Mesenchymal stem cell (in vitro differentiated cells and primary cell): ENCODE data around the gene ASGR2.

ENCODE experiments used
- DNase-seq: peaks from one replicate; pipeline ENCODE4 v3.0.0-alpha.2; 2013
- H2AFZ ChIP-seq: one replicate; pipeline ENCODE4 v1.6.1; 2013; ENCODE audit warnings: low read depth, mild to moderate bottlenecking, control low read depth, inconsistent platforms, low read length, moderate library complexity
- H2AK5ac ChIP-seq: 2 replicates; pipeline ENCODE4 v1.6.1; 2013; ENCODE audit warnings: low read length, moderate library complexity, mild to moderate bottlenecking, inconsistent platforms; ENCODE audit not compliant: severe bottlenecking
- H2BK120ac ChIP-seq: one replicate; pipeline ENCODE4 v1.6.1; 2013; ENCODE audit warnings: low read depth, mild to moderate bottlenecking, inconsistent platforms, low read length, moderate library complexity
- H2BK12ac ChIP-seq, 2 experiments: one replicate each; pipeline ENCODE4 v1.6.1; 2013; ENCODE audit warnings: inconsistent platforms in 2 of 2, low read length in 2 of 2, mild to moderate bottlenecking in 2 of 2, moderate library complexity in 2 of 2, control low read depth in 1 of 2
- H2BK15ac ChIP-seq: one replicate; pipeline ENCODE4 v1.6.1; 2013; ENCODE audit warnings: mild to moderate bottlenecking, low read depth, inconsistent platforms; ENCODE audit not compliant: poor library complexity, severe bottlenecking
- H2BK5ac ChIP-seq: 2 replicates; pipeline ENCODE4 v1.6.1; 2013; ENCODE audit warnings: low read depth, mild to moderate bottlenecking, low read length, control low read depth, inconsistent platforms; ENCODE audit not compliant: poor library complexity, severe bottlenecking
- H3K14ac ChIP-seq, 2 experiments: one replicate each; pipeline ENCODE4 v1.6.1; 2013; ENCODE audit warnings: inconsistent platforms in 2 of 2, low read length in 2 of 2, control low read depth in 1 of 2, mild to moderate bottlenecking in 1 of 2, moderate library complexity in 1 of 2
- H3K18ac ChIP-seq, 2 experiments: one replicate each; pipeline ENCODE4 v1.6.1; 2013; ENCODE audit warnings: inconsistent platforms in 2 of 2, low read length in 2 of 2, control low read depth in 1 of 2, low read depth in 1 of 2, mild to moderate bottlenecking in 1 of 2
- H3K23ac ChIP-seq, 2 experiments: one replicate each; pipeline ENCODE4 v1.6.1; 2013; ENCODE audit warnings: inconsistent platforms in 2 of 2, low read length in 2 of 2, mild to moderate bottlenecking in 2 of 2, moderate library complexity in 2 of 2, control low read depth in 1 of 2
- H3K27ac ChIP-seq: 2 replicates; pipeline ENCODE4 v1.5.1; 2013; ENCODE audit warnings: mild to moderate bottlenecking, moderate library complexity, low read length, control low read depth, inconsistent platforms; ENCODE audit not compliant: poor library complexity, severe bottlenecking
- H3K27me3 ChIP-seq, 2 experiments: 2 replicates each; pipeline versions ENCODE4 v1.6.1 to v1.7.0; 2013; ENCODE audit warnings: low read length in 2 of 2, mild to moderate bottlenecking in 2 of 2, moderate library complexity in 2 of 2, control low read depth in 1 of 2, inconsistent platforms in 1 of 2; ENCODE audit not compliant: control insufficient read depth in 1 of 2, insufficient read depth in 1 of 2
- H3K36me3 ChIP-seq, 2 experiments: 2 replicates each; pipeline versions ENCODE4 v1.6.1 to v1.7.0; 2013; ENCODE audit warnings: low read length in 2 of 2, control low read depth in 1 of 2, inconsistent platforms in 1 of 2, low read depth in 1 of 2, mild to moderate bottlenecking in 1 of 2; ENCODE audit not compliant: insufficient read depth in 2 of 2, control insufficient read depth in 1 of 2
- H3K4ac ChIP-seq, 2 experiments: one replicate each; pipeline ENCODE4 v1.6.1; 2013; ENCODE audit warnings: inconsistent platforms in 2 of 2, low read length in 2 of 2, mild to moderate bottlenecking in 2 of 2, moderate library complexity in 2 of 2, control low read depth in 1 of 2, low read depth in 1 of 2
- H3K4me1 ChIP-seq: 2 replicates; pipeline ENCODE4 v1.6.1; 2013; ENCODE audit warnings: low read depth, low read length, control low read depth; ENCODE audit not compliant: control insufficient read depth, insufficient read depth
- H3K4me2 ChIP-seq: 2 replicates; pipeline ENCODE4 v1.6.1; 2013; ENCODE audit warnings: low read length, mild to moderate bottlenecking, inconsistent platforms; ENCODE audit not compliant: poor library complexity, severe bottlenecking
- H3K4me3 ChIP-seq, 2 experiments: 2 replicates each; pipeline versions ENCODE4 v1.5.1 to v1.7.0; 2013; ENCODE audit warnings: low read length in 2 of 2, mild to moderate bottlenecking in 2 of 2, control low read depth in 1 of 2, low read depth in 1 of 2; ENCODE audit not compliant: insufficient read depth in 1 of 2
- H3K79me1 ChIP-seq: replicated peaks from 2 replicates; pipeline ENCODE4 v1.6.1; 2013; ENCODE audit warnings: mild to moderate bottlenecking, control low read depth, low read length, inconsistent platforms; ENCODE audit not compliant: poor library complexity, severe bottlenecking
- H3K9ac ChIP-seq: 2 replicates; pipeline ENCODE4 v1.7.0; 2013; ENCODE audit warnings: mild to moderate bottlenecking, low read length, moderate library complexity
- H3K9me3 ChIP-seq: 2 replicates; pipeline ENCODE4 v1.7.0; 2013; ENCODE audit warnings: mild to moderate bottlenecking, low read length; ENCODE audit not compliant: control insufficient read depth
- H4K8ac ChIP-seq: one replicate; pipeline ENCODE4 v1.6.1; 2013; ENCODE audit warnings: inconsistent platforms, mild to moderate bottlenecking, low read length, moderate library complexity
- H4K91ac ChIP-seq: one replicate; pipeline ENCODE4 v1.6.1; 2013; ENCODE audit warnings: mild to moderate bottlenecking, low read length, inconsistent platforms
- WGBS: methylation state at CpG from one replicate; pipeline ENCODE4 v1.1.7; 2013; ENCODE audit warnings: mixed read lengths; 5-methylcytosine and 5-hydroxymethylcytosine counted together

Gene ASGR2

DNA sequence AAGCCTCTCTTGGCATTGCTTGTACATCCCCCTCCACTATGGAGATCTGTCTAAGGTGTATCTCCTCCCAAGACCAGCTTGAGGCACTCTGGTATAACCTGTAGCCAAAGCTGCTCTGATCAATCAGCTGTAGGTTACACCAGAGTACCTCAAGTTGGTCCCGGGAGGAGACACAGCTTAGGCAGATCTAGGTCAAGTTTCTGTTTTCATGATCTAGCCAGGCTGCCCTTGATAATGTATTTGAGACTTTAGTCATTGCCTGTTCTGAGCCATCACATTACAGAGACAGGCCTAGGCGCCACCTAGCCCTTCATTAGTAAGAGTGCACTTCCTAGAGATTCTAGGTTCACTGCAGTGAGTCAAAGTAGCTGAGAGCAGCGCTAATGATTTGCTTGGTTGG, 33.1 kb upstream of the ASGR2 start:
- H2AFZ ChIP-seq = no peak overlapping the region
- H4K91ac ChIP-seq = no peak overlapping the region
- H3K36me3 ChIP-seq = no peaks in the 10 kb centered on the region

DNA sequence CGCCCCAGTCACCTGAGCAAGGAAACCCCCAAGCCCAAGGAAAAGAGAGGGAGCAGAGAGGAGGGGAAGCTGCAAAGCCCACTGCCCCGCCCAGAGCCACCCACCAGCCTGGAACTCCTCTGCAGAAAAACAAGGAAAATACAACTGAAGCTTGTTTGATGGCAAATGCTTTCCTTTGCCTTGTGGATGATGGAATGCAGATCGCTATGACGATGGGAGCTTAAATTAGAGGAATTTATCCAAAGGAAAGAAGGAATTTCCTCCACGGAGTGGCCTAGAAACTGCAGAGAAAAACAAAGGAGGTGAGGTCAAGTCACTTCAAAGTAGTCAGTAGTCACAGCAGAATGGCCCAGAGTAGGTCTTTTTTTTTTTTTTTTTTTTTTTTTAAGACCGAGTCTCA, 31.5 kb upstream of the ASGR2 start:
- 58% methylated on average over 4 of the region's 6 CpGs for WGBS
- H3K4me1 ChIP-seq = no peaks in the 10 kb centered on the region

More for the DNA sequence above, 33.1 kb upstream of the ASGR2 start:
- Histone ChIP-seq H2BK15ac (no peak overlapping the region), H3K18ac (no peak overlapping the region), H3K4me1 (no peaks in the 10 kb centered on the region), H3K14ac (no peak overlapping the region), H3K9ac (no peak overlapping the region), H3K4ac (no peak overlapping the region), H3K4me3 (no peak overlapping the region), H2BK120ac (no peak overlapping the region), H3K27ac (no peak overlapping the region), H3K79me1 (no peaks in the 10 kb centered on the region), H3K4me2 (no peak overlapping the region), H2AK5ac (no peak overlapping the region), H3K27me3 (peaks cover 16 to 51% of the 10 kb centered on the region in 2 experiments), H3K23ac (no peak overlapping the region), H2BK12ac (no peak overlapping the region), H2BK5ac (no peak overlapping the region), H4K8ac (no peak overlapping the region), H3K9me3 (no peaks in the 10 kb centered on the region)
- DNase-seq = no peak
- WGBS = 71% methylated on average over 3 of the region's 3 CpGs

DNA sequence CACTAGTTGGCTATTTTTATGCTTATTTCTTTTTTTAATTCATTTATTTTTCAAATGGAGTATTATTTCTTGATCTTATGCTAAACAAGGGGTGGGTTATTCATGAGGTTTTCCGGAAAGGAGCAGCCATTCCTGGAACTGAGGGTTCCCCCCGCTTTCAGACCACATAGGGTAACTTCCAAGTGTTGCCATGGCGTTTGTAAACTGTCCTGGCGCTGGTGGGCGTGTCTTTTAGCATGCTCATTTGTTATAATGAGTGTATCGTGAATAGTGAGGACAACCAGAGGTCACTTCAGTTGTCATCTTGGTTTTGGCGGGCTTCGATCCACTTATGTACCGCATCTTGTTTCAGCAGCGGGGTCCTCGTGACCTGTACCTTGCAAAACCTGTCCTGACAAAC, 29.6 kb upstream of the ASGR2 start:
- no peaks in the 10 kb centered on the region for H3K79me1 ChIP-seq
- no peak overlapping the region for H2BK12ac ChIP-seq
- WGBS = 85% methylated on average over 11 of the region's 11 CpGs
- no peak overlapping the region for H3K4ac ChIP-seq
- no peak overlapping the region for H2BK5ac ChIP-seq
- no peaks in the 10 kb centered on the region for H3K9me3 ChIP-seq
- H3K23ac ChIP-seq = no peak overlapping the region
- no peak overlapping the region for H3K9ac ChIP-seq
- no peak overlapping the region for H2BK15ac ChIP-seq
- H2AFZ ChIP-seq = no peak overlapping the region
- H3K14ac ChIP-seq = no peak overlapping the region
- H3K4me3 ChIP-seq = no peak overlapping the region
- no peak for DNase-seq
- no peak overlapping the region for H3K4me2 ChIP-seq
- no peak overlapping the region for H3K27ac ChIP-seq
- H2AK5ac ChIP-seq = no peak overlapping the region
- no peak overlapping the region for H3K18ac ChIP-seq
- H3K4me1 ChIP-seq = no peaks in the 10 kb centered on the region
- no peak overlapping the region for H4K8ac ChIP-seq
- H3K36me3 ChIP-seq = no peaks in the 10 kb centered on the region
- H4K91ac ChIP-seq = no peak overlapping the region
- no peak overlapping the region for H2BK120ac ChIP-seq
- peaks cover 37 to 65% of the 10 kb centered on the region in 2 experiments for H3K27me3 ChIP-seq

More for the DNA sequence above, 31.5 kb upstream of the ASGR2 start:
- Histone ChIP-seq H2BK15ac (no peak overlapping the region), H3K4me3 (no peak overlapping the region), H2AFZ (no peak overlapping the region), H3K14ac (no peak overlapping the region), H3K27me3 (peaks cover 19 to 52% of the 10 kb centered on the region in 2 experiments), H3K4me2 (no peak overlapping the region), H4K91ac (no peak overlapping the region), H3K9me3 (no peaks in the 10 kb centered on the region), H4K8ac (no peak overlapping the region), H2BK12ac (no peak overlapping the region), H2BK5ac (no peak overlapping the region), H3K9ac (no peak overlapping the region), H2AK5ac (no peak overlapping the region), H2BK120ac (no peak overlapping the region), H3K4ac (no peak overlapping the region), H3K27ac (no peak overlapping the region), H3K79me1 (no peaks in the 10 kb centered on the region), H3K36me3 (no peaks in the 10 kb centered on the region), H3K18ac (no peak overlapping the region), H3K23ac (no peak overlapping the region)
- DNase-seq = no peak

DNA sequence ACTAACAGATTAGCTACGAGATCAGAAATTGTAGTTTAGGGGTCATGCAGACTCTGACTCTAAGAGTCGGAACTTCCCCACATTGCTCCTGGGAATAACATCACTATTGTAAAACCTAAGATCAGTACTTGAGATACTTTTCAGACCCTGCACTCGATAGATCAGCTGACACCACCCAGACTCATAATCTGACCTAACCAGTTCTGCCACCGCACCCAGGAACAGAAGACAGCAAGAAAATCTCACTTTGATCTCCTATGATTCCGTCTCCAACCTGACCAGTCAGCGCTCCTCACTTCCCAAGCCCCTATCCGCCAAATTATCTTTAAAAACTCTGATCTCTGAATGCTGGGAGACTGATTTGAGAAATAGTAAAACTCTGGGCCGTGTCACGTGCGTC, 27.2 kb upstream of the ASGR2 start:
- WGBS = 84% methylated on average over 10 of the region's 10 CpGs
- no peak overlapping the region for H2BK12ac ChIP-seq
- H4K91ac ChIP-seq = no peak overlapping the region
- peaks cover 2% of the 10 kb centered on the region for H3K4me1 ChIP-seq
- H3K9me3 ChIP-seq = peaks cover 4% of the 10 kb centered on the region
- no peak overlapping the region for H2AK5ac ChIP-seq
- H3K27ac ChIP-seq = no peak overlapping the region
- H3K18ac ChIP-seq = no peak overlapping the region
- H2AFZ ChIP-seq = no peak overlapping the region
- no peak overlapping the region for H3K4me3 ChIP-seq
- H3K79me1 ChIP-seq = no peaks in the 10 kb centered on the region
- no peak overlapping the region for H3K9ac ChIP-seq
- no peak overlapping the region for H3K23ac ChIP-seq
- no peak overlapping the region for H2BK120ac ChIP-seq
- H3K27me3 ChIP-seq = peaks cover 49 to 77% of the 10 kb centered on the region in 2 experiments
- no peak overlapping the region for H2BK15ac ChIP-seq
- H3K14ac ChIP-seq = no peak overlapping the region
- H2BK5ac ChIP-seq = no peak overlapping the region
- H3K4ac ChIP-seq = no peak overlapping the region
- no peaks in the 10 kb centered on the region for H3K36me3 ChIP-seq
- DNase-seq = no peak
- H3K4me2 ChIP-seq = no peak overlapping the region
- no peak overlapping the region for H4K8ac ChIP-seq
